ENCODE measurements around the gene SERAC1.
A peak's percentile ranks its signal among the peaks of the same experiment; 100 is the strongest.

SERAC1 gene

GRCh38 chr6:158076548-158076947 is 91.5 kb downstream of the SERAC1 start:
- DNase-seq (ENCODE audit: low spot score): no peak

DNA sequence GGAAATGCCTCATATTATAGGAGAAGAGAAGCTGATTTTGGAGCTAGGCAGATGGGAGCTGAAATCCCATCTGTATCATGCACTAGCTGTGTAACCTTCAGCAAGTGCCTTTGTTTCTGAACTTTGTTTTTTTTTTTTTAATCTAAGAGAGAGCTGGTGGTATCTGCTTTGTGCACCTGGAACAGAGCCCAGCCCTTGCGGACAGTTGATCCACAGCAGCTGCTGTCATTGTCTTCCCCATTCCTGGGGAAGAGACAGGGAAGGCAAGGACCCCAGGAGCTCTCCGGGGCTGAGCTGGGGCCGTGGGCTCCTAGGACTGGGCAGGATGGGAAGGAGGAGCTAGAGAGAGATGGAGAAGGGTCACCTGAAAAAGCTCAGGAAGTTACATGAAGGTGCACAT is 94.3 kb downstream of the SERAC1 start:
- no peak for DNase-seq (ENCODE audit: low spot score)

- DNase-seq (ENCODE audit: low spot score): peak; percentile 68
These were observed 95.9 kb downstream of the SERAC1 start for GRCh38 chr6:158072083-158072721.

DNA sequence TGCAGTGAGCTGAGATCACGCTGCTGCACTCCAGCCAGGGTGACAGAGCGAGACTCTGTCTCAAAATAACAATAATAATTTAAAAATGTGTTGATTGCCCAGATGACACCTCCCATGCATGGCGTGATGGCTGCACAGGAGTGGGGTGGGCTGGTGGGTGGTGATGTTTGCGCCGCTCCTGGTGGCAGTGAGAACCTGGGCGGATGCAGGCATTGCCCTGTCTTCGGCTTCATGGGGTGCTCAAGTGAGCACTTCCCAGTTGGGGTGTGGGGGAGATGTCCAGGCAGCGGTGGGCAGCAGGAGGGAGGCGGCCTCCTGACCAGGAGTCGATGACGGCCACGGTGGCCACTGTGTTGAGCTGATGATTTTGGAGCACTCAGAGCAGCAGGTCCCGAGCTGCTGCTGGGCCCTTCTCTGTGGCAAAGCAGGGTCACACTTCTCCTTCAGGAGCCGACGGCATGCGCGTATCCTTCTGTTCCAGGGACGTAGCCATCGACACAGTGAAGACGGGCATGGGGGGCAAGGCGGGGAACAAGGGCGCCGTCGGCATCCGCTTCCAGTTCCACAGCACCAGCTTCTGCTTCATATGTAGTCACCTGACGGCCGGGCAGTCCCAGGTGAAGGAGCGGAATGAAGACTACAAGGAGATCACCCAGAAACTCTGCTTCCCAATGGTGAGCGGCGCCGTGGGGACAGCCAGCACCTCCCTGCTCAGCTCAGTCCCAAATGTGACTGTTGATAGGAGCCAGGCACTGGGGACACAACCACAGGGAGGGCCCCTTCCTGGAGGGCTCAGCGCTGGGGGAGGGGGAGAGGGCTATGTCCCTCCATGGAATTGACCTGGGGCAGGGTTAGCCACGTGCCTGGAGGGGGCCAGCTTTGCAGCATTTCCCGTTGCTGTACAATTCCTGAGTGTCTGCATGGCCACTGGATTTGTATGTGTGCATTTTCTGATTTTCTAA is 96.7 kb downstream of the SERAC1 start:
- no peak for DNase-seq (ENCODE audit: low spot score)

DNA sequence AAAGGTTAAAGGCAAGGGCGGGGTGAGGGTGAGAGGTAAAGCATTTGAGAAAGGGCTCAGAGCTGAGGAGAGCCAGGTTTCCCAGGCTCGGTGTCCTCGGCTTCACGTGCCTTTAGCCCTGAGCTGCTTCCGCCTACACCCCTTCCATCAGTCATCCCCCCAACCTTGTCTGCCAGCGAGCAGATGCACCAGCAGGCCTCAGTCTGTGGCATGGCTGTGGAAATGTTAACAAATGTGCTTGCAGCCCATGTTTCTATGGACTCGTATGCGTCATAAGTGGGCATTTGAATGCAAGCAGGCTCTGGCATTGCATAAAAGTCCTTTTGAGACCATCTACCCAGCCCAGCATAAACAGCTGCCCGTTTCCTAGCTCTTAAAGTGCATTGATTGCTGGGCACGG is 97.5 kb downstream of the SERAC1 start:
- no peak for DNase-seq (ENCODE audit: low spot score)

- no peak for DNase-seq (ENCODE audit: low spot score)
These were observed 98.3 kb downstream of the SERAC1 start for GRCh38 chr6:158069800-158070195.

- no peak for DNase-seq (ENCODE audit: low spot score)
These were observed 98.9 kb downstream of the SERAC1 start for GRCh38 chr6:158068893-158069799.

- DNase-seq (ENCODE audit: low spot score): no peak
These were observed 99.7 kb downstream of the SERAC1 start for GRCh38 chr6:158068156-158068892.

DNA sequence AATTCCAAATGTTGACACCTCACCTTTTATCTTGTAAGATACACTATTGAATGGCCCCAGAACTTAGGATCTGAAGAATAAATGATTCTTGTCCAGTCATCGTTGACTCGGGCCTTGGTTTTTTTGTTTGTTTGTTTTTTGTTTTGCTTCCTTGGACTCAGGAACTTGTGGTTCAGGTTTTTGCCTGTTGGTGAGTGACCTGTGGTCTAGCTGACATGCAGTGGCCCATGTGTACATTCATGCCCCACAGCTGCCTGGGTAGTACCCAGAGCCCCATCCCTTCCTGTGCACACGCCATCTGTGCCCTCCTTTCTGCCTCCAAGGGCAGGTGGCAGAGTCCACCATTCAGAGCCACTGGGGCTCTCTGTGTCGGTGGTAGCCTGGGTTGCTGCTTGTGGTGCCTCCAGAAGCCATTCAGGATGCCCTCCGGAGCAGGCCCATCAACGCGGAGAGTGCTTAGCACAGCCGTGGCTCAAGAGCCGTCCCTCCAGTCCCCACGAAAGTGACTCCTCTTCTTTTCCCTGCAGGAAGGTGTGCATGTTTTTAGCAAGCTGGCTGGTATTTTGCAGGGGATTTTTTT is 100.5 kb downstream of the SERAC1 start:
- DNase-seq (ENCODE audit: low spot score): no peak

- no peak for DNase-seq (ENCODE audit: low spot score)
These were observed 101.8 kb downstream of the SERAC1 start for GRCh38 chr6:158066136-158066781.

GRCh38 chr6:158064725-158065251 is 103.3 kb downstream of the SERAC1 start:
- no peak for DNase-seq (ENCODE audit: low spot score)

DNA sequence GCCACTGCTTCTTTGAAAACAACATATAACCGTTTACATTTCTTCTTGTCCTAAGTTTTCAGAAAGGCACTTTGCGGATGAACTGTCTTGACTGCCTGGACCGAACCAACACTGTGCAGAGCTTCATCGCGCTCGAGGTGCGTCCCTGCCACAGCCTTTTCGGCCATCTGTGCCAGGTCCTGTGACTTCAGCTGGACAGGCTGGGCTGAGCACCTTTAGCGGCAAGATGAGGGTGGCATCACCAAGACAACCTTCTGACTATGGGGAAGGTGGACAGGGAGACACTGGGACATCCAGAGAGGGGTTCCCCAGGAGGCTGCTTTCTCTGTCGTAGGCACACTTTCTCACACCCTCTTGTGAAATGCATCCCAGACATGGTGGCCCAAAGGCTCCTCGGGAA is 104.3 kb downstream of the SERAC1 start:
- DNase-seq (ENCODE audit: low spot score): no peak

DNA sequence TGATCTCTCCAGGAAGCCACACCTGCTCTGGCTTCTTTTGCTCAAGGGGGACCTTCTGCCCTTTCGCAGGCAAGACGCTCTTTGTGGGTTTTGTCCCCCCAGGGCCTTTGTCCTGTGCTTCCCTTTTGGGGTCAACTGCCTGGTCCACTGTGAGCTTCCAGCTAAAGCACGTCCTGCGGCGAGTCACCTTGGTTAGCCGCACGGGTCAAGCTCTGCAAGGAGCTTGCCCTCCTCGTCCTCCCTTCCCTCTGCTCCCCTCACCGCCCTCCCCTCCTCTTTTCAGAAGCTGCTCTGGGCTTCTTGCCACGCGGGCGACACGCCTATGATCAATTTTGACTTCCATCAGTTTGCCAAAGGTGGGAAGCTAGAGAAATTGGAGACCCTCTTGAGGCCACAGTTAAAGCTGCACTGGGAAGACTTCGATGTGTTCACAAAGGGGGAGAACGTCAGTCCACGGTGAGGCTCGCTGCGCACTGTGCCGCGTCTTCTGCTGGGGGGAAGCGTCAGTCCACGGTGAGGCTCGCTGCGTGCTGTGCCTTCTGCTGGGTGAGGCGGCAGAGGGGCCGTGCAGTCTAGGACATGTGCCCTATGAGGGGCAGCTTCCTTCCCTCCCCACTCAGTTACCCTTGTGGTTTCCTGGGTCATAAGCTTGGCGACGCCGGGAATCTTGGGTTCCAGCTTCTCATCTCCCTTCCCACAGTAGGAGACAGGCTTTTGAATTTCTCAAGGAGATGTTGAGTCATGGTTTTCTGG is 106.2 kb downstream of the SERAC1 start:
- DNase-seq (ENCODE audit: low spot score): no peak

- no peak for DNase-seq (ENCODE audit: low spot score)
These were observed 106.7 kb downstream of the SERAC1 start for GRCh38 chr6:158061361-158061708.

- peak; percentile 20 for DNase-seq (ENCODE audit: low spot score)
These were observed 107.4 kb downstream of the SERAC1 start for GRCh38 chr6:158060455-158061360.
